Fibroblast of skin of scalp (primary cell): ENCODE results near the gene ATXN1L. TPM values are rescaled to one million over a fixed set of nuclear protein-coding genes. Genes with fewer than 3 reads are reported as not detected.
"Not testable (repeated sequence)": the region's sequence is repeated elsewhere in the genome, so short reads cannot be mapped to it uniquely, and the experiment has no call there.

Source experiments
- DNase-seq: peaks from one replicate; pipeline ENCODE4 v3.0.0-alpha.2; 2013
- polyA plus RNA-seq, 2 experiments: library from polyadenylated mRNA; unstranded; fragments of 120-200 nt; gene quantifications; one replicate each; pipeline ENCODE4 v1.2.1, GENCODE V29; 2013; ENCODE audit not compliant: insufficient read length in 2 of 2

The ATXN1L gene
- polyA plus RNA-seq (2013, experiment 1 of 2; ENCODE audit: insufficient read length): 16.4 TPM
- polyA plus RNA-seq (2013, experiment 2 of 2; ENCODE audit: insufficient read length): 17.7 TPM

- DNase-seq: peak; percentile 96
Measured at GRCh38 chr16:71845639-71846430, at the start of gene ATXN1L. Gene ATXN1L (plus strand): TSS chr16:71845976. CDS start chr16:71849741, 3,765 bp downstream.

- DNase-seq: peak; percentile 45
Measured at GRCh38 chr16:71796501-71797097, 49.2 kb upstream of the ATXN1L start.

- DNase-seq: no peak
Measured at GRCh38 chr16:71803305-71803690, 42.5 kb upstream of the ATXN1L start.

GRCh38 chr16:71807905-71808592, 37.7 kb upstream of the ATXN1L start:
- peak; percentile 19 for DNase-seq

- peak; percentile 99 for DNase-seq
Measured at GRCh38 chr16:71808593-71809459, 37.0 kb upstream of the ATXN1L start, which contains the start of gene AP1G1. Gene AP1G1 (minus strand): TSS chr16:71808834. CDS start chr16:71789479, 19,355 bp downstream.

GRCh38 chr16:71810155-71810530, 35.6 kb upstream of the ATXN1L start:
- DNase-seq: not testable (repeated sequence)

- no peak for DNase-seq
Measured at GRCh38 chr16:71811261-71811803, 34.4 kb upstream of the ATXN1L start.

- not testable (repeated sequence) for DNase-seq
Measured at GRCh38 chr16:71817155-71817500, 28.6 kb upstream of the ATXN1L start.

- DNase-seq: no peak
Measured at GRCh38 chr16:71826533-71827017, 19.2 kb upstream of the ATXN1L start.

- no peak for DNase-seq
Measured at GRCh38 chr16:71830359-71830758, 15.4 kb upstream of the ATXN1L start.

GRCh38 chr16:71831698-71832097, 14.1 kb upstream of the ATXN1L start:
- not testable (repeated sequence) for DNase-seq

- DNase-seq: not testable (repeated sequence)
Measured at GRCh38 chr16:71832112-71832511, 13.7 kb upstream of the ATXN1L start.

GRCh38 chr16:71834291-71834690, 11.5 kb upstream of the ATXN1L start:
- DNase-seq: no peak

GRCh38 chr16:71837150-71837549, 8.6 kb upstream of the ATXN1L start:
- no peak for DNase-seq

- peak; percentile 54 for DNase-seq
Measured at GRCh38 chr16:71840052-71840451, 5.7 kb upstream of the ATXN1L start.

- DNase-seq: no peak
Measured at GRCh38 chr16:71843572-71843971, 2.2 kb upstream of the ATXN1L start.

GRCh38 chr16:71846431-71846830, 655 bp downstream of the ATXN1L start:
- DNase-seq: no peak

- DNase-seq: no peak
Measured at GRCh38 chr16:71847096-71847495, 1.3 kb downstream of the ATXN1L start.

- DNase-seq: no peak
Measured at GRCh38 chr16:71848622-71849021, 2.8 kb downstream of the ATXN1L start.

GRCh38 chr16:71851746-71852145, 6.0 kb downstream of the ATXN1L start:
- DNase-seq: no peak

- no peak for DNase-seq
Measured at GRCh38 chr16:71852158-71852557, 6.4 kb downstream of the ATXN1L start.

GRCh38 chr16:71852561-71852960, 6.8 kb downstream of the ATXN1L start:
- DNase-seq: no peak
